ENCODE results near the gene TBL1XR1. TPM values are rescaled to one million over a fixed set of nuclear protein-coding genes. Genes with fewer than 3 reads are reported as not detected.

Gene TBL1XR1
- total and polyA plus RNA-seq, 2 donors (not counting 3 experiments of a cell fraction or from before 2014, with no cell fraction given) = 26.9 to 146 TPM

DNA sequence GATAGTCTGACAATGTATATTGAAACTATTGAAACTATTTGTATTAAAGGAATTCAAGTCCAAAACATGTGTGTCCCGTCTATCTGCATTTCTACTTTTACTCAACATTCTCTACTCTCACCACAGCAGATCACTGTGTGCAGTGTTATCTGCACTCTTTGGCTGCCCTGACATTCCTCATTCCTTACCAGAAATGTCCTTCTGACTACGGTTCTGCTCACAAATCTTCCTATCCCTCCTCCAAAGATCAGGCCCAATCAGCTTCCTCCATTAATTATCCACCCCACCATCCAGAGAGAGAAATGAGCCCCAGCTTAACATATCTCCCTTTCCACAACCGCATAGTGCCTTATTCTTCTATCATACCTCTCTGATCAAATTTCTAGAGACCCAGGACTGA is 94.7 kb downstream of the TBL1XR1 start:
- Histone ChIP-seq H3K27ac (ENCODE audit: insufficient read depth, low read depth, low read length) (no peak overlapping the region), H3K4me1 (ENCODE audit: control insufficient read depth, extremely low read depth, insufficient read depth, low read length) (no peaks in the 10 kb centered on the region), H3K27me3 (ENCODE audit: control insufficient read depth in 2 of 2, insufficient read depth in 2 of 2, low read length in 2 of 2) (no peaks in the 10 kb centered on the region), H4K20me1 (replicated peaks; ENCODE audit: control insufficient read depth, extremely low read depth, insufficient read depth, low read length) (peaks cover 3% of the 10 kb centered on the region), H2AFZ (ENCODE audit: low read depth, low read length) (no peak overlapping the region), H3K36me3 (ENCODE audit: control insufficient read depth in 2 of 2, extremely low read depth in 1 of 2, insufficient read depth in 2 of 2, low read length in 2 of 2) (no peaks in the 10 kb centered on the region), H3K9ac (replicated peaks; ENCODE audit: extremely low read depth, insufficient read depth, low read length) (no peak overlapping the region), H3K9me1 (replicated peaks; ENCODE audit: control insufficient read depth, extremely low read depth, insufficient read depth, low read length) (no peaks in the 10 kb centered on the region), H3K9me3 (replicated peaks; ENCODE audit: control insufficient read depth, insufficient read depth, low read length) (no peaks in the 10 kb centered on the region), H3K4me3 (replicated peaks in 1 of 3; ENCODE audit: insufficient read depth in 1 of 3, low read depth in 1 of 3, low read length in 3 of 3) (no peak overlapping the region), H3K4me2 (ENCODE audit: insufficient read depth, low read length) (no peak overlapping the region), H3K79me2 (ENCODE audit: control insufficient read depth, insufficient read depth, low read length) (peaks cover 89% of the 10 kb centered on the region)
- TF ChIP-seq MYC (IDR thresholded peaks at IDR 0.05; ENCODE audit: low read depth, low read length) (no peak), FOS (IDR thresholded peaks at IDR 0.05; ENCODE audit: borderline replicate concordance, insufficient read depth, low read length) (no peak), EZH2 (IDR thresholded peaks at IDR 0.05; ENCODE audit: borderline replicate concordance, low read depth, low read length, severe bottlenecking) (no peak), JUN (IDR thresholded peaks at IDR 0.05; ENCODE audit: borderline replicate concordance, insufficient read depth, insufficient read length, low read depth) (no peak), POLR2A (IDR thresholded peaks at IDR 0.05; ENCODE audit: low read depth, low read length) (no peak), GATA2 (IDR thresholded peaks at IDR 0.05; ENCODE audit: insufficient read depth, insufficient read length, low read depth, low read length) (no peak), POLR2AphosphoS5 (IDR thresholded peaks at IDR 0.05; ENCODE audit: insufficient read depth, low read depth, low read length) (no peak)
- TF ChIP-seq, protein P1, sequence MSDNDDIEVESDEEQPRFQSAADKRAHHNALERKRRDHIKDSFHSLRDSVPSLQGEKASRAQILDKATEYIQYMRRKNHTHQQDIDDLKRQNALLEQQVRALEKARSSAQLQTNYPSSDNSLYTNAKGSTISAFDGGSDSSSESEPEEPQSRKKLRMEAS (IDR thresholded peaks at IDR 0.05; ENCODE audit: insufficient read depth, insufficient read length) = no peak
- TF ChIP-seq, protein P2, sequence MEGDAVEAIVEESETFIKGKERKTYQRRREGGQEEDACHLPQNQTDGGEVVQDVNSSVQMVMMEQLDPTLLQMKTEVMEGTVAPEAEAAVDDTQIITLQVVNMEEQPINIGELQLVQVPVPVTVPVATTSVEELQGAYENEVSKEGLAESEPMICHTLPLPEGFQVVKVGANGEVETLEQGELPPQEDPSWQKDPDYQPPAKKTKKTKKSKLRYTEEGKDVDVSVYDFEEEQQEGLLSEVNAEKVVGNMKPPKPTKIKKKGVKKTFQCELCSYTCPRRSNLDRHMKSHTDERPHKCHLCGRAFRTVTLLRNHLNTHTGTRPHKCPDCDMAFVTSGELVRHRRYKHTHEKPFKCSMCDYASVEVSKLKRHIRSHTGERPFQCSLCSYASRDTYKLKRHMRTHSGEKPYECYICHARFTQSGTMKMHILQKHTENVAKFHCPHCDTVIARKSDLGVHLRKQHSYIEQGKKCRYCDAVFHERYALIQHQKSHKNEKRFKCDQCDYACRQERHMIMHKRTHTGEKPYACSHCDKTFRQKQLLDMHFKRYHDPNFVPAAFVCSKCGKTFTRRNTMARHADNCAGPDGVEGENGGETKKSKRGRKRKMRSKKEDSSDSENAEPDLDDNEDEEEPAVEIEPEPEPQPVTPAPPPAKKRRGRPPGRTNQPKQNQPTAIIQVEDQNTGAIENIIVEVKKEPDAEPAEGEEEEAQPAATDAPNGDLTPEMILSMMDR (IDR thresholded peaks at IDR 0.05; ENCODE audit: extremely low read depth in 1 of 2, insufficient read depth in 1 of 2, low read depth in 1 of 2, low read length in 2 of 2) = no peak
- ChIA-PET CTCF (interaction anchor here (0.6 kb wide), 1 partner anchor 23 kb away, joined by 3 read pairs; no protein-coding TSS in a partner anchor), POLR2A (no interaction called here)
- DNase-seq (ENCODE audit: low read depth, low spot score) = no peak
- intact Hi-C loops (cut with micrococcal nuclease) (no loop called here), dilution Hi-C loops (cut with MboI; ENCODE audit: extremely low pct_ligation_motif_present, low sequenced_read_pairs) (no loop called here)
- no TSS peak for BruUV-seq (replicated peaks)
- no peak for FAIRE-seq

All from endothelial cell of umbilical vein (primary cell).